Suprapubic skin (tissue), 4 donors: ENCODE measurements around the gene TMF1.

Source experiments
- POLR2A ChIP-seq, 2 donors: fragments of 450-650 bp; IDR thresholded peaks; one replicate each; pipeline ENCODE4 v1.6.1; 2017; ENCODE audit warnings: antibody characterized with exemption in 2 of 2, mild to moderate bottlenecking in 2 of 2, moderate library complexity in 2 of 2
- POLR2AphosphoS5 ChIP-seq, 3 donors: sonication (generic); formaldehyde crosslinking; IDR thresholded peaks; one replicate each; pipeline ENCODE4 v1.6.1; 2017; ENCODE audit warnings: antibody characterized with exemption in 3 of 3

DNA sequence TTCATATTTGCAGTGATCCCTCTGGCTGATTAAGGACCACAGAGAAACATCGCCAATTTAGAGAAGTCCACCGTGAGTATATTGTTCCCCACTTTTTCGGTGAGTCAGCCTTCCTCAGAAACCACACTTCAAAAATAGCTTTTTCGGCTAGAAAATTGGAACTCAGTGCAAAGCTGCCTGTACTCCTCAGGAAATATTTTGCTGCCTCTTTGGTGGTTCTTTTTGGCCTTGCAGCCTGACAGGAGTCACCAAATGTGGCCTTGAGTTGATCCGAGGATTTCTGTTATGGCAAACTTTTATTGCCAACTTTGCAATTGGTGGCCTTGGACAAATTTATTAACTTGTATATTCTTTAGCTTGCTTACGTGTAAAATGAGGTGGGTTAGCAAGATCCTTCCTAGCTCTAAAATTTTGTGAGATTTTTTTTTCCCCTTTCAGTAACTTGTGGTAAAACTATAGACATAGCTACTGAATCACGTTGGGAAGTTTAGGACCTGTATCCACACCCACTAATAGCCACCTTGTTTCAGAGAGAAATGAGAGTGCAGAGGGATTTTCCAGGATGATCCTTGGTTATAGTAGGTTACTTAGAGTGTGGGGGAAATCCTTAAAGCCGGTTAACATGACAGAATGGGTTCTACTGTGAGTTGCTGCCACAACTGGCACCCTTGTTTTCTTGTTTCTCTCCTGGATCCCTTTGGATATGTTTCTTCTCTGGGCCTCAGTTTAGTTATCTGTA lies 42.5 kb upstream of the TMF1 start:
- no peak for TF ChIP-seq POLR2A (IDR thresholded peaks at IDR 0.05)
- no peak for TF ChIP-seq POLR2AphosphoS5 (IDR thresholded peaks at IDR 0.05)
